ENCODE results near the gene ETFDH.

DNA sequence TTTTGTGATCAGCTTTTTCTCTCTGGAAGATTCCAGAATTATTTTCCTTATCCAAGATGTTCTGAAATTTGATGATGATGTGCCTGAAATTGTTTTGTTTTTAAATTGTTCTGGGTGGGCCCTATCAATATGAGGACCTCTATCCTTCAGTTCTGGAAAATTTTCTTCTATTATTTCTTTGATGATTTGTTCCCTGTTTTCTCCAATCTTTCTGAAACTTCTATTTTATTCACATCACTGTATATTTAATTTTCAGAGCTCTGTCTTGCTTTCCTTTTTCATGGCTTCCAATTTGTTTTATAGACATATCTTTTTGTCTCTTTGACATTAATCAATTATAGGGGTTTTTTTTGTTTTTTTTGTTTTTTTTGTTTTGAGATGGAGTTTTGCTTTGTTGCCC lies 84.5 kb downstream of the ETFDH start:
- TF ChIP-seq, protein P1, sequence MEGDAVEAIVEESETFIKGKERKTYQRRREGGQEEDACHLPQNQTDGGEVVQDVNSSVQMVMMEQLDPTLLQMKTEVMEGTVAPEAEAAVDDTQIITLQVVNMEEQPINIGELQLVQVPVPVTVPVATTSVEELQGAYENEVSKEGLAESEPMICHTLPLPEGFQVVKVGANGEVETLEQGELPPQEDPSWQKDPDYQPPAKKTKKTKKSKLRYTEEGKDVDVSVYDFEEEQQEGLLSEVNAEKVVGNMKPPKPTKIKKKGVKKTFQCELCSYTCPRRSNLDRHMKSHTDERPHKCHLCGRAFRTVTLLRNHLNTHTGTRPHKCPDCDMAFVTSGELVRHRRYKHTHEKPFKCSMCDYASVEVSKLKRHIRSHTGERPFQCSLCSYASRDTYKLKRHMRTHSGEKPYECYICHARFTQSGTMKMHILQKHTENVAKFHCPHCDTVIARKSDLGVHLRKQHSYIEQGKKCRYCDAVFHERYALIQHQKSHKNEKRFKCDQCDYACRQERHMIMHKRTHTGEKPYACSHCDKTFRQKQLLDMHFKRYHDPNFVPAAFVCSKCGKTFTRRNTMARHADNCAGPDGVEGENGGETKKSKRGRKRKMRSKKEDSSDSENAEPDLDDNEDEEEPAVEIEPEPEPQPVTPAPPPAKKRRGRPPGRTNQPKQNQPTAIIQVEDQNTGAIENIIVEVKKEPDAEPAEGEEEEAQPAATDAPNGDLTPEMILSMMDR (IDR thresholded peaks at IDR 0.05), result no peak
- TF ChIP-seq, protein P2, sequence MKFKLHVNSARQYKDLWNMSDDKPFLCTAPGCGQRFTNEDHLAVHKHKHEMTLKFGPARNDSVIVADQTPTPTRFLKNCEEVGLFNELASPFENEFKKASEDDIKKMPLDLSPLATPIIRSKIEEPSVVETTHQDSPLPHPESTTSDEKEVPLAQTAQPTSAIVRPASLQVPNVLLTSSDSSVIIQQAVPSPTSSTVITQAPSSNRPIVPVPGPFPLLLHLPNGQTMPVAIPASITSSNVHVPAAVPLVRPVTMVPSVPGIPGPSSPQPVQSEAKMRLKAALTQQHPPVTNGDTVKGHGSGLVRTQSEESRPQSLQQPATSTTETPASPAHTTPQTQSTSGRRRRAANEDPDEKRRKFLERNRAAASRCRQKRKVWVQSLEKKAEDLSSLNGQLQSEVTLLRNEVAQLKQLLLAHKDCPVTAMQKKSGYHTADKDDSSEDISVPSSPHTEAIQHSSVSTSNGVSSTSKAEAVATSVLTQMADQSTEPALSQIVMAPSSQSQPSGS (CRISPR knock-in tag; IDR thresholded peaks at IDR 0.05; ENCODE audit: borderline replicate concordance, low read depth), result no peak
- no peak for TF ChIP-seq NR3C1 (CRISPR knock-in tag; conservative IDR thresholded peaks at IDR 0.05; ENCODE audit: low read depth)
- TF ChIP-seq, protein P3, sequence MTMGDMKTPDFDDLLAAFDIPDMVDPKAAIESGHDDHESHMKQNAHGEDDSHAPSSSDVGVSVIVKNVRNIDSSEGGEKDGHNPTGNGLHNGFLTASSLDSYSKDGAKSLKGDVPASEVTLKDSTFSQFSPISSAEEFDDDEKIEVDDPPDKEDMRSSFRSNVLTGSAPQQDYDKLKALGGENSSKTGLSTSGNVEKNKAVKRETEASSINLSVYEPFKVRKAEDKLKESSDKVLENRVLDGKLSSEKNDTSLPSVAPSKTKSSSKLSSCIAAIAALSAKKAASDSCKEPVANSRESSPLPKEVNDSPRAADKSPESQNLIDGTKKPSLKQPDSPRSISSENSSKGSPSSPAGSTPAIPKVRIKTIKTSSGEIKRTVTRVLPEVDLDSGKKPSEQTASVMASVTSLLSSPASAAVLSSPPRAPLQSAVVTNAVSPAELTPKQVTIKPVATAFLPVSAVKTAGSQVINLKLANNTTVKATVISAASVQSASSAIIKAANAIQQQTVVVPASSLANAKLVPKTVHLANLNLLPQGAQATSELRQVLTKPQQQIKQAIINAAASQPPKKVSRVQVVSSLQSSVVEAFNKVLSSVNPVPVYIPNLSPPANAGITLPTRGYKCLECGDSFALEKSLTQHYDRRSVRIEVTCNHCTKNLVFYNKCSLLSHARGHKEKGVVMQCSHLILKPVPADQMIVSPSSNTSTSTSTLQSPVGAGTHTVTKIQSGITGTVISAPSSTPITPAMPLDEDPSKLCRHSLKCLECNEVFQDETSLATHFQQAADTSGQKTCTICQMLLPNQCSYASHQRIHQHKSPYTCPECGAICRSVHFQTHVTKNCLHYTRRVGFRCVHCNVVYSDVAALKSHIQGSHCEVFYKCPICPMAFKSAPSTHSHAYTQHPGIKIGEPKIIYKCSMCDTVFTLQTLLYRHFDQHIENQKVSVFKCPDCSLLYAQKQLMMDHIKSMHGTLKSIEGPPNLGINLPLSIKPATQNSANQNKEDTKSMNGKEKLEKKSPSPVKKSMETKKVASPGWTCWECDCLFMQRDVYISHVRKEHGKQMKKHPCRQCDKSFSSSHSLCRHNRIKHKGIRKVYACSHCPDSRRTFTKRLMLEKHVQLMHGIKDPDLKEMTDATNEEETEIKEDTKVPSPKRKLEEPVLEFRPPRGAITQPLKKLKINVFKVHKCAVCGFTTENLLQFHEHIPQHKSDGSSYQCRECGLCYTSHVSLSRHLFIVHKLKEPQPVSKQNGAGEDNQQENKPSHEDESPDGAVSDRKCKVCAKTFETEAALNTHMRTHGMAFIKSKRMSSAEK (CRISPR knock-in tag; IDR thresholded peaks at IDR 0.05; ENCODE audit: borderline replicate concordance), result no peak
- no peak for TF ChIP-seq ELF4 (CRISPR knock-in tag; IDR thresholded peaks at IDR 0.05; ENCODE audit: low read depth)
- no peak for TF ChIP-seq KAT7 (CRISPR knock-in tag; IDR thresholded peaks at IDR 0.05; ENCODE audit: borderline replicate concordance)
- TF ChIP-seq SOX15 (CRISPR knock-in tag; IDR thresholded peaks at IDR 0.05), result no peak
- no peak for TF ChIP-seq TEAD1 (CRISPR knock-in tag; IDR thresholded peaks at IDR 0.05)
- TF ChIP-seq CREM (CRISPR knock-in tag; IDR thresholded peaks at IDR 0.05), result no peak
- TF ChIP-seq, protein P4, sequence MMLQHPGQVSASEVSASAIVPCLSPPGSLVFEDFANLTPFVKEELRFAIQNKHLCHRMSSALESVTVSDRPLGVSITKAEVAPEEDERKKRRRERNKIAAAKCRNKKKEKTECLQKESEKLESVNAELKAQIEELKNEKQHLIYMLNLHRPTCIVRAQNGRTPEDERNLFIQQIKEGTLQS (CRISPR knock-in tag; conservative IDR thresholded peaks at IDR 0.05), result no peak
- TF ChIP-seq, protein P5, sequence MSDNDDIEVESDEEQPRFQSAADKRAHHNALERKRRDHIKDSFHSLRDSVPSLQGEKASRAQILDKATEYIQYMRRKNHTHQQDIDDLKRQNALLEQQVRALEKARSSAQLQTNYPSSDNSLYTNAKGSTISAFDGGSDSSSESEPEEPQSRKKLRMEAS (CRISPR knock-in tag; IDR thresholded peaks at IDR 0.05), result no peak
- no peak for TF ChIP-seq NR2C2 (CRISPR knock-in tag; IDR thresholded peaks at IDR 0.05)
- TF ChIP-seq TP53 (CRISPR knock-in tag; IDR thresholded peaks at IDR 0.05), result no peak

All from WTC11 (cell line).